Lower leg skin (tissue), 3 donors: ENCODE results near the gene ERFL.
A peak's percentile ranks its signal among the peaks of the same experiment; 100 is the strongest.

ENCODE experiments used
- CTCF ChIP-seq, 3 donors: fragments of 450-650 bp; IDR thresholded peaks; one replicate each; pipeline ENCODE4 v1.5.1; 2016; ENCODE audit warnings: antibody characterized with exemption in 3 of 3, mild to moderate bottlenecking in 3 of 3, moderate library complexity in 2 of 3
- POLR2A ChIP-seq, 2 donors: fragments of 450-650 bp; IDR thresholded peaks; one replicate each; pipeline ENCODE4 v1.6.1; 2016 to 2017; ENCODE audit warnings: antibody characterized with exemption in 2 of 2, mild to moderate bottlenecking in 1 of 2, moderate library complexity in 1 of 2

GRCh38 chr19:41934849-41935374 lies 6.7 kb upstream of the ERFL start:
- TF ChIP-seq CTCF (IDR thresholded peaks at IDR 0.05) (peak in 1 of 3 donors; percentile 41), POLR2A (IDR thresholded peaks at IDR 0.05) (no peak)
